ENCODE data around the gene RAP1GAP2.

DNA sequence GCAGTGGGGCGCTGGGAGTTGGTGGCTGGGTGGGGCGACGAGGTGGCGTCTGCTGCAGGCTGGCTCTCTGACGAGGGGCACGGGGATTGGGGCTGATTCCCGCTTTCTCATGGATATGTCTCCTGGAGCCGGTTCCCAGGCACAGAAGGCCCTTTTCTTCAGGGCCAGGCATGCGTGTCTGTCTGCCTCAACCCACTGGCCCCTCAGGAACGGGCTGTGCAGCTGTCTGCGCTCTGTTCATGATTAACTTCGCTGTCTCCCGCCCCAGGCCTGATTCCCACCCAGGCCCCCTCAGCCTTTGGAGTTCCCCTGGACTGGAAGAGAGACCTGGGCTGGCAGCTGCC lies 53.1 kb downstream of the RAP1GAP2 start:
- TF ChIP-seq CTCF (IDR thresholded peaks at IDR 0.05) (no peak), POLR2A (IDR thresholded peaks at IDR 0.05) (no peak), POLR2AphosphoS5 (IDR thresholded peaks at IDR 0.05; ENCODE audit: insufficient read depth in 1 of 2, low read depth in 1 of 2) (no peak)
